GM21529 (cell line): ENCODE measurements around the gene MAP2K3.

Experiments
- ATAC-seq: cut with Tn5 transposase; IDR thresholded peaks from one replicate; pipeline ENCODE4 v1.9.1; 2021; ENCODE audit not compliant: unreplicated experiment

Gene MAP2K3

GRCh38 chr17:21252796-21253645 lies 31.5 kb upstream of the MAP2K3 start, which contains the start of gene NATD1:
Gene NATD1 (minus strand): TSS chr17:21253410. CDS start chr17:21253264, 146 bp downstream.
- peak; percentile 77 for ATAC-seq

DNA sequence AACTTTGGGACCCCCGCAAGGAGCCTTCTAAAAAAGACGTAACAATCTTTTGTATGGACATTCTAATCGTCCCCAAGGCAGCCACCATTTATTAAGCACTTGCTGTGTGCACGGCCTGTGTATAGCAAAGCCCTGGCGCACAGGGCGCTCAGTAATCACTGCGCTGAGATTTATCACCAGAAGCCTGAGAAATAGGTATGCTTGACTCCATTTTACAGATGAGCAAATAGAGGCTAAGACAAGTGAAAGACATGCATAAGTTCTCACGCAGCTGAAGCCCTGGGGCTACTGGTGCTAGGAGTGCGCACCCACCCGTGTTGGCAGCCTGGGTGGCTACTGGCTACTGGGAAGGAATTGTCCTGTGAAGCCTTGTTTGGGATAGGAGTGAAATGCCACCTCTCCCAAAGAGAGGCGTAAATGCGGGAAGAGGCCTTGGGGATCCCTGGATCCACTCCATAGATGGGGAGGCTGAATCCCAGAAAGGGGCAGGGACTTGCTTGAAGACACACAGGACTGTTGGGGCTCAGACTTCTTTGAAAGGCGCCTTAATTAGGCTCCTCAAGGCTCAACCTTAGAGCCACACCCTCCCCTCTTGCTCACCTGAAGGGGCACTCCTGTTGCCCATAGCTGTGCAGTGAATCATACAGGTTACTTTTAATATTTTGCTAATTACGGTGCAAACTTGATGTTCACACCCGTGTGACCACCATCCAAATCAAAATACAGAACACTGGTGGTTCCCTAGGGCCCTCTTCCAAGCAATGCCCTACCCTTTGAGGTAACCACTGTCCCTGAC lies 30.7 kb upstream of the MAP2K3 start:
- ATAC-seq = peak; percentile 15

- no peak for ATAC-seq
Observed at GRCh38 chr17:21258593-21258992, 25.9 kb upstream of the MAP2K3 start.

GRCh38 chr17:21262259-21262993 lies 22.1 kb upstream of the MAP2K3 start:
- ATAC-seq = no peak

DNA sequence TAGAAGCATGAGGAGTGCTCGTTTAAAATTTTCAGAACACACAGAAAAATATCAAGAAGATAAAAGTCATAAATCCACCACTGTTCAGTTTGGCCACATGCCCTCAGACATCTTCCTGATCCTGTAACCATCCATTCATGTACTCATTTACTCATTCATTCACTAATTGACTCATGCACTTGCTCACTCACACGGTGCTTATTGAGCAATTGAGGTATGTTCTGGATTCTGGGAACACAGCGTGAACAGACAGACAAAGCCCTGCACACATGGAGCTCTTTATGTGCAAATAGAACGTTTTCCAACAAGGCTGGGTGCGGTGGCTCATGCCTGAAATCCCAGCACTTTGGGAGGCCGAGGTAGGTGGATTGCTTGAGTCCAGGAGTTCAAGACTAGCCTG lies 21.1 kb upstream of the MAP2K3 start:
- no peak for ATAC-seq

- ATAC-seq = no peak
Observed at GRCh38 chr17:21268596-21269188, 15.8 kb upstream of the MAP2K3 start.

GRCh38 chr17:21269394-21269793 lies 15.1 kb upstream of the MAP2K3 start:
- no peak for ATAC-seq

- ATAC-seq = no peak
Observed at GRCh38 chr17:21271454-21272183, 12.9 kb upstream of the MAP2K3 start.

DNA sequence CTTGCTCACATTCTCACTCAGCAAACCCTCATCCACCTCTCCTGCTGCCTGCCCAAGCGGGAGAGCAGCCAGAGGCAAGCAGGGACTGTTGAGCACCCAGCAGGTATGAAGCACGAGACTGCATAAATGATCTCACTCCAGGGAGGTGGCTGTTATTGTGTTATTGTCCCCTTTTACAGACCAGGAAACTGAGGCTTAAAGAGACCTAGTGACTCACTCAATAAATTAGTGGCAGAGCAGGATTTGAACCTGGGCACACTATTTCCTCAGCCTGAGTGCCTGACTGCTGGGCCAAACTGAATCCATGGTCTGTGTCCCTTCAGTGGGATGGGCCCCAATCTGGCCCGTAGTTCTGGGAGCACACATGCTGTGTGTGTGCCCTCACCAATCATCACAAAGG lies 12.3 kb upstream of the MAP2K3 start:
- ATAC-seq = no peak

GRCh38 chr17:21272881-21273792 lies 11.4 kb upstream of the MAP2K3 start:
- ATAC-seq = no peak

- ATAC-seq = no peak
Observed at GRCh38 chr17:21275047-21275578, 9.4 kb upstream of the MAP2K3 start.

DNA sequence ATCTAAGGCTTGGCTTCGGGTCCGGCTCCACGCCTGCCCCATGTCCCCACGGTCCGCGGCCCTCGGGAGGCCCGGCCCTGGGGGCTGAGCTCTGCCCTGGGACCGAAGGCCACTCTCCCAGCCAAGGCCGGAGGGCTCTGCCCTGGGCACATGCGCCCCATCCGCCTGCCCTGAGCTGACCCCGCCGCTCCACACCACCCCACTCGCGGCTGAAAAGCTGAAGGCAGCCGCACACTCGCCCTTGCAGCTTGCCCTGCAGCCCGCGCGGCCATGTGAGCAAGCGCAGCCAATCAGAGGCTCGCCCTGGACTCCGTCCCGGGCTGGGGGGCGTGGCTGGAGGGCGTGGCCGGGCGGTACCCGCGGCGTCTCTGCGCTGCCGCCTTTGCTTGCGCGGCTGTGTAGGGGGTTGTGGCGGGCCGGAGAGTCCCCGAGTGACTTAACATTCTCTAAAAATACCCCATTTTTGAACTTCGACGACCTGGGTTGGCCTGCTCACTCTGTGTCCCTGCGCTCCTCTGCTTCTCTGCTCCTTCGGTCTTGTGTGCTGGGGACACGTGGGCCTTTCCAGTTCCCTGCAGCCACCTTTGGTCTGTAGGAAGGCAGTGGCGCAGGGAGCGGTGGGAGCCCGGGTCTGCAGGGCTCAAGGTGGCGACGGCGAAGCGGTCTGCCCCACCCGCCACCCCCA lies 8.8 kb upstream of the MAP2K3 start:
- peak; percentile 94 for ATAC-seq

GRCh38 chr17:21276264-21276588 lies 8.3 kb upstream of the MAP2K3 start:
- ATAC-seq = no peak

GRCh38 chr17:21277332-21277731 lies 7.2 kb upstream of the MAP2K3 start:
- no peak for ATAC-seq

- no peak for ATAC-seq
Observed at GRCh38 chr17:21278450-21279197, 5.9 kb upstream of the MAP2K3 start.

DNA sequence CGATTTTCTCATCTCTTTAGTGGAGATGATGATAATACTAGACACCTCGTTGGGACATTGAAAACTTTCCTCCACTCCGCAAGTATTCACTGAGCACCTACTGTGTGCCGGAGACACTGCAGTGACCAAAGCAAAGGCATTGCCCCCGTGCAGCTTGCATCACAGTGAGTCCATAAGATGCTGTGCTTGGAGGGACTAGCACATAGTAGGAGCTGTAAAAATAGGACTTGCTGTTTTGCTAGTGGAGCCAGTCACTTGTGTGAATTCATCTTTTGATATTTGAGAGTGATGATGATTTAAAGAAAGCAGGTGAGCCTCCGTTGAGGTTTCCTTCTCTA lies 5.3 kb upstream of the MAP2K3 start:
- ATAC-seq = no peak

DNA sequence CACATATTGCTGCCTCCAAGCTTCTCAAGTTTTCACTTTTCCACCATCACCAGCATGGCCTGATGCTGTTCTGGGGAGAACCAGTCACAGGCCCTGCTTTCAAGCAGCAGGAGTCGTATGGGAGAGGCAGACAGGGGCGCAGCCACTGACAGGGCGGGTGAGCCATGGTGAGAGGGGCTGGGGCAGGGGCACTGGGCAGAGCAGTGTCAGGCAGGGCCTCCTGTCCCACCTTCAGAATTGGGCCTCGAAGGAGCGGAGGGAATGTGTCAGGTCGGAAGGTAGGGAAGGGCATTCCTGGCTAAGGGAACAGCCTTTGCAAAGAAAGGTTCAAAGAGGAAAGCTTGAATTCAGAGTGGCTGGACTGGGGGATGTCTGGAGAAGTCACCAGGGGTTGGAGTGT lies 4.9 kb upstream of the MAP2K3 start:
- ATAC-seq = no peak

GRCh38 chr17:21280081-21280518 lies 4.4 kb upstream of the MAP2K3 start:
- ATAC-seq = peak; percentile 31
